ENCODE measurements around the gene ST3GAL6. TPM values are rescaled to one million over a fixed set of nuclear protein-coding genes. Genes with fewer than 3 reads are reported as not detected.

The ST3GAL6 gene
- total and polyA plus RNA-seq, 2 of the 13 experiments (the other 11 are each of a cell fraction or from before 2014, with no cell fraction given) = 17.5 to 23.2 TPM

DNA sequence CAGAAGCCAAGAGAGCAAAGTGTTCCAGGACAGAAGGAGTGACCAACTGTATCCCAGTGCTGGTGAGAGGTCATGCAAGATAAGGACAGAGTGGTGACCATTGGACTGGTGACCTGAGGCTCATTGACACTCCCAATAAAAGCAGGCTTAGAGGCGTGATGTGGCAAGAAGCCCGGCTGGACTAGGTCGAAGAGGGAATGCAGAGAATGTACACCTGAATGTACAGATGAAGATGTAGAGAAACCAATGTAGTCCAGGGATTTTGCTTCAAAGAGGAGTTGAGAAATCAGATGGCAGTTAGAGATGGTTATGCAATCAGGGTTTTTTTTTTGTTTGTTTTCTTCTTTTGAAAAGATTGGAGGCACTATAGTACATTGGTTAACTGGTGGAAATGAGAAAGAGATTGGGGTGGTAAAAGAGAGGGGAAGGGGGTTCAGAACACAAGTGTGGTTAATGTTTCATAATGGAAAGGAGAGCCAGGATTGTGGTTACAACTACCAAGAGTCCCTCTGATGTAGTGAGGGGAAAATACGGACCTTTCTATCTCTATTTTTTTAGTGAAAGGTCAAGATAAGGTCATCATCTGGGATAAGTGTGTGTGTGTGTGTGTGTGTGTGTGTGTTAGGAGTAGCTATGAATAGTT lies 23.3 kb downstream of the ST3GAL6 start (continued):
- TF ChIP-seq ZBTB4 (CRISPR knock-in tag; IDR thresholded peaks at IDR 0.05; ENCODE audit: borderline replicate concordance) (no peak), FOXK1 (CRISPR knock-in tag; IDR thresholded peaks at IDR 0.05; ENCODE audit: borderline replicate concordance, low read depth) (no peak), ZGPAT (CRISPR knock-in tag; IDR thresholded peaks at IDR 0.05) (peak; percentile 38; the same call in 1 of the 2 replicates), MIER2 (CRISPR knock-in tag; IDR thresholded peaks at IDR 0.05) (no peak), ZSCAN21 (CRISPR knock-in tag; IDR thresholded peaks at IDR 0.05; ENCODE audit: borderline replicate concordance) (0 out of 2 replicates have a peak, but pooled peaks have one; percentile 47), HINFP (CRISPR knock-in tag; IDR thresholded peaks at IDR 0.05; ENCODE audit: low read depth) (no peak), ZNF350 (CRISPR knock-in tag; IDR thresholded peaks at IDR 0.05; ENCODE audit: borderline replicate concordance, low read depth) (no peak), ZNF317 (CRISPR knock-in tag; IDR thresholded peaks at IDR 0.05) (no peak), MYPOP (CRISPR knock-in tag; IDR thresholded peaks at IDR 0.05) (0 out of 2 replicates have a peak, but pooled peaks have one; percentile 32), GATA4 (IDR thresholded peaks at IDR 0.05; ENCODE audit: borderline replicate concordance, low read depth) (no peak), NFRKB (IDR thresholded peaks at IDR 0.05) (no peak), REPIN1 (CRISPR knock-in tag; IDR thresholded peaks at IDR 0.05; ENCODE audit: borderline replicate concordance, low read depth) (peak; percentile 35; the same call in 1 of the 2 replicates), ZNF264 (CRISPR knock-in tag; IDR thresholded peaks at IDR 0.05) (no peak), ZNF501 (CRISPR knock-in tag; IDR thresholded peaks at IDR 0.05) (0 out of 2 replicates have a peak, but pooled peaks have one; percentile 26), CEBPG (CRISPR knock-in tag; IDR thresholded peaks at IDR 0.05) (peak; percentile 91), RFX5 (IDR thresholded peaks at IDR 0.05; ENCODE audit: low read depth, low read length) (no peak), AKNA (CRISPR knock-in tag; IDR thresholded peaks at IDR 0.05; ENCODE audit: borderline replicate concordance) (no peak)
